Upper lobe of left lung (tissue), 6 donors: ENCODE data around the gene QRICH1. TPM values are rescaled to one million over a fixed set of nuclear protein-coding genes. Genes with fewer than 3 reads are reported as not detected.
"Not testable (repeated sequence)": the region's sequence is repeated elsewhere in the genome, so short reads cannot be mapped to it uniquely, and the experiment has no call there.

Experiments
- ATAC-seq, 2 donors: fragments of 200-7000 bp; cut with Tn5 transposase; one replicate each; pipeline ENCODE4 v1.9.1; 2022; ENCODE audit warnings: mild to moderate bottlenecking in 2 of 2, moderate library complexity in 2 of 2; ENCODE audit not compliant: low FRiP score in 2 of 2
- DNase-seq, 2 donors: peaks; one replicate each; pipeline ENCODE4 v3.0.0-alpha.2; 2019 to 2020
- H3K27ac ChIP-seq, 4 donors: fragments of 200-600 bp; sonication (generic); one replicate each; pipeline ENCODE4 v1.5.1; 2016 to 2019
- H3K27me3 ChIP-seq, 4 donors: fragments of 200-600 bp; sonication (generic); one replicate each; pipeline ENCODE4 v1.5.1; 2017 to 2019
- H3K36me3 ChIP-seq, 4 donors: fragments of 200-600 bp; sonication (generic); one replicate each; pipeline ENCODE4 v1.5.1; 2016 to 2019
- H3K4me1 ChIP-seq, 4 donors: fragments of 200-600 bp; sonication (generic); one replicate each; pipeline ENCODE4 v1.5.1; 2018 to 2019
- H3K4me3 ChIP-seq, 4 donors: fragments of 200-600 bp; sonication (generic); one replicate each; pipeline ENCODE4 v1.5.1; 2017 to 2019; ENCODE audit warnings: mild to moderate bottlenecking in 2 of 4, moderate library complexity in 1 of 4
- H3K9me3 ChIP-seq, 4 donors: fragments of 200-600 bp; sonication (generic); one replicate each; pipeline ENCODE4 v1.5.1; 2018 to 2019
- CTCF ChIP-seq, 6 experiments: fragments of 450-650 bp in 4 of 6; fragments of 200-600 bp in 2 of 6; sonication (generic) in 2 of 6; IDR thresholded peaks; one replicate each; pipeline ENCODE4 v1.5.1; 2016 to 2019; ENCODE audit warnings: antibody characterized with exemption in 6 of 6
- EP300 ChIP-seq, 4 donors: sonication (generic); formaldehyde crosslinking; IDR thresholded peaks; one replicate each; pipeline ENCODE4 v1.5.1; 2017; ENCODE audit warnings: antibody characterized with exemption in 4 of 4, control low read depth in 2 of 4
- POLR2A ChIP-seq, 4 donors: fragments of 450-650 bp; IDR thresholded peaks; one replicate each; pipeline ENCODE4 v1.5.1; 2016 to 2017; ENCODE audit warnings: antibody characterized with exemption in 4 of 4, mild to moderate bottlenecking in 2 of 4
- POLR2AphosphoS5 ChIP-seq, 2 donors: sonication (generic); formaldehyde crosslinking; IDR thresholded peaks; one replicate each; pipeline ENCODE4 v1.5.1; 2017; ENCODE audit warnings: antibody characterized with exemption in 2 of 2
- WGBS, 2 donors: methylation state at CpG; one replicate each; pipeline ENCODE4 v1.1.5; 2017 to 2018; 5-methylcytosine and 5-hydroxymethylcytosine counted together
- total RNA-seq, 6 donors: library from RNA; depleted of rRNA in 4 of 6; stranded (reverse); fragments of >200 nt in 4 of 6; gene quantifications; one replicate each; pipeline versions ENCODE4 v1.1.0 to v1.2.1, GENCODE V29; 2016 to 2021
- donor health status: DM: no; HTN: no; CAD: no; lungs with moderate emphysema.
- donor health status: DM: no; HTN: yes; CAD: no; lungs with severe emphysema.

The QRICH1 gene
- total RNA-seq, 6 donors from 2014 or later: 65.6 to 145 (median 74.2) TPM

- Histone ChIP-seq H3K9me3 (no peaks in the 10 kb centered on the region), H3K4me3 (no peak overlapping the region), H3K27me3 (no peaks in the 10 kb centered on the region), H3K27ac (no peak overlapping the region), H3K36me3 (peaks cover 0 to 34% (median 27%) of the 10 kb centered on the region in 4 donors), H3K4me1 (peaks cover 17 to 32% (median 18%) of the 10 kb centered on the region in 4 donors)
- TF ChIP-seq POLR2AphosphoS5 (IDR thresholded peaks at IDR 0.05) (no peak), CTCF (IDR thresholded peaks at IDR 0.05) (no peak), EP300 (IDR thresholded peaks at IDR 0.05) (no peak), POLR2A (IDR thresholded peaks at IDR 0.05) (no peak)
- ATAC-seq (no peak), DNase-seq (no peak)
- 87 to 88% methylated on average over 3 of the region's 3 CpGs for WGBS, 2 donors
Observed at GRCh38 chr3:49009396-49009795, 84.5 kb downstream of the QRICH1 start.

- Histone ChIP-seq H3K27ac (peak overlapping the region; percentile 94 to 98 (median 97)), H3K4me1 (peaks cover 17 to 32% (median 18%) of the 10 kb centered on the region in 4 donors), H3K4me3 (peak overlapping the region in 2 of 4 donors; percentile 72 to 98), H3K36me3 (peaks cover 0 to 26% (median 21%) of the 10 kb centered on the region in 4 donors)
- not testable (repeated sequence) for H3K9me3 ChIP-seq, ATAC-seq, H3K27me3 ChIP-seq, DNase-seq
- 82 to 84% methylated on average over 5 of the region's 5 CpGs for WGBS, 2 donors
Observed at GRCh38 chr3:49008627-49009026, 85.2 kb downstream of the QRICH1 start.

GRCh38 chr3:49007771-49008528 is 85.9 kb downstream of the QRICH1 start:
- H3K4me1 ChIP-seq: peaks cover 17 to 32% (median 18%) of the 10 kb centered on the region in 4 donors

GRCh38 chr3:49007068-49007770 is 86.7 kb downstream of the QRICH1 start, which contains the start of gene WDR6:
Gene WDR6 (plus strand): TSS chr3:49007391. CDS start chr3:49007432, 41 bp downstream.
- H3K4me1 ChIP-seq: peaks cover 17 to 32% (median 18%) of the 10 kb centered on the region in 4 donors
- DNase-seq (peak; percentile 98 to 99), ATAC-seq (peak; percentile 94 to 96)
- peak within 1 kb of the TSS; percentile 94 to 98 (median 97) for H3K27ac ChIP-seq
- H3K36me3 ChIP-seq: peaks cover 0 to 12% (median 8%) of the 10 kb centered on the region in 4 donors
- no peaks in the 10 kb centered on the region for H3K27me3 ChIP-seq
- no peaks in the 10 kb centered on the region for H3K9me3 ChIP-seq
- TF ChIP-seq EP300 (IDR thresholded peaks at IDR 0.05): no peak
- peak in 3 of 4 donors; percentile 46 to 82 (median 49) for TF ChIP-seq POLR2A (IDR thresholded peaks at IDR 0.05)
- peak in 5 of 6 experiments; percentile 40 to 76 (median 61) for TF ChIP-seq CTCF (IDR thresholded peaks at IDR 0.05)
- peak; percentile 42 to 73 for TF ChIP-seq POLR2AphosphoS5 (IDR thresholded peaks at IDR 0.05)
- H3K4me3 ChIP-seq: peak within 1 kb of the TSS; percentile 72 to 98 (median 89)
- WGBS, 2 donors: 0 to 2% methylated on average over 13 to 62 of the region's 65 CpGs

More at GRCh38 chr3:49007771-49008528, 85.9 kb downstream of the QRICH1 start:
- ATAC-seq: peak; percentile 92
- no peaks in the 10 kb centered on the region for H3K9me3 ChIP-seq
- 25 to 42% methylated on average over 16 to 25 of the region's 41 CpGs for WGBS, 2 donors
- TF ChIP-seq POLR2AphosphoS5 (IDR thresholded peaks at IDR 0.05) (no peak), CTCF (IDR thresholded peaks at IDR 0.05) (peak in 1 of 6 experiments; percentile 3), EP300 (IDR thresholded peaks at IDR 0.05) (no peak), POLR2A (IDR thresholded peaks at IDR 0.05) (no peak)
- peak overlapping the region; percentile 72 to 98 (median 89) for H3K4me3 ChIP-seq
- no peaks in the 10 kb centered on the region for H3K27me3 ChIP-seq
- H3K27ac ChIP-seq: peak overlapping the region; percentile 94 to 98 (median 97)
- DNase-seq: peak; percentile 96
- peaks cover 0 to 19% (median 15%) of the 10 kb centered on the region in 4 donors for H3K36me3 ChIP-seq
